Femur (tissue), 1 donor: ENCODE measurements around the gene TCERG1L.
"Not testable (repeated sequence)": the region's sequence is repeated elsewhere in the genome, so short reads cannot be mapped to it uniquely, and the experiment has no call there.

ENCODE experiments used
- DNase-seq: peaks from one replicate; pipeline ENCODE4 v3.0.0-alpha.2; 2017

TCERG1L gene

GRCh38 chr10:131078882-131079280, 232.6 kb downstream of the TCERG1L start:
- not testable (repeated sequence) for DNase-seq

- DNase-seq: no peak
These were observed 233.2 kb downstream of the TCERG1L start for GRCh38 chr10:131078131-131078881.

- DNase-seq: no peak
These were observed 233.8 kb downstream of the TCERG1L start for GRCh38 chr10:131077724-131078123.

- no peak for DNase-seq
These were observed 234.5 kb downstream of the TCERG1L start for GRCh38 chr10:131077031-131077430.

- DNase-seq: no peak
These were observed 235.2 kb downstream of the TCERG1L start for GRCh38 chr10:131076356-131076755.

- DNase-seq: no peak
These were observed 236.2 kb downstream of the TCERG1L start for GRCh38 chr10:131075218-131075770.

GRCh38 chr10:131074682-131075081, 236.8 kb downstream of the TCERG1L start:
- no peak for DNase-seq

GRCh38 chr10:131073469-131074035, 238.0 kb downstream of the TCERG1L start:
- DNase-seq: no peak

GRCh38 chr10:131072651-131073468, 238.7 kb downstream of the TCERG1L start:
- DNase-seq: no peak

GRCh38 chr10:131071721-131072120, 239.8 kb downstream of the TCERG1L start:
- no peak for DNase-seq

- DNase-seq: no peak
These were observed 240.7 kb downstream of the TCERG1L start for GRCh38 chr10:131070856-131071255.

GRCh38 chr10:131068760-131069159, 242.8 kb downstream of the TCERG1L start:
- DNase-seq: no peak

GRCh38 chr10:131068311-131068710, 243.2 kb downstream of the TCERG1L start:
- DNase-seq: no peak

- no peak for DNase-seq
These were observed 243.8 kb downstream of the TCERG1L start for GRCh38 chr10:131067690-131068089.

GRCh38 chr10:131065673-131066305, 245.7 kb downstream of the TCERG1L start:
- peak; percentile 48 for DNase-seq

- DNase-seq: no peak
These were observed 248.2 kb downstream of the TCERG1L start for GRCh38 chr10:131063311-131063710.

GRCh38 chr10:131062621-131063260, 248.8 kb downstream of the TCERG1L start:
- no peak for DNase-seq

GRCh38 chr10:131061216-131061615, 250.3 kb downstream of the TCERG1L start:
- DNase-seq: no peak

- no peak for DNase-seq
These were observed 251.6 kb downstream of the TCERG1L start for GRCh38 chr10:131059881-131060280.

GRCh38 chr10:131058799-131059198, 252.7 kb downstream of the TCERG1L start:
- DNase-seq: no peak

- no peak for DNase-seq
These were observed 254.7 kb downstream of the TCERG1L start for GRCh38 chr10:131056781-131057180.

GRCh38 chr10:131056091-131056579, 255.4 kb downstream of the TCERG1L start:
- DNase-seq: no peak
